HEK293 (cell line): Measurements from ENCODE around the gene NAPSA.
"Not testable (repeated sequence)": the region's sequence is repeated elsewhere in the genome, so short reads cannot be mapped to it uniquely, and the experiment has no call there.

Experiments
- CTCF ChIA-PET: fragments of 350-600 bp; formaldehyde crosslinking; extraction: SDS; loops from one replicate; lab custom pipeline; 2021; ENCODE audit warnings: antibody characterized with exemption; lab: Yijun Ruan, JAX
- POLR2A ChIA-PET: fragments of 300-600 bp; formaldehyde crosslinking; extraction: SDS; loops from one replicate; lab custom pipeline; 2020; ENCODE audit warnings: antibody characterized with exemption, inconsistent platforms; lab: Yijun Ruan, JAX
- H3K27ac ChIP-seq: fragments of 200-500 bp; sonication (Bioruptor generic); 2 replicates; pipeline ENCODE4 v1.5.1; 2014; ENCODE audit warnings: low read depth, low read length, control low read depth, inconsistent platforms; ENCODE audit errors: extremely low read depth
- H3K36me3 ChIP-seq, 2 experiments: fragments of 200-500 bp in 1 of 2; sonication (Bioruptor generic) in 1 of 2; 1 replicate in 1 of 2; 2 replicates in 1 of 2; pipeline ENCODE4 v1.5.1; 2014 to 2017; ENCODE audit warnings: inconsistent platforms in 2 of 2, low read length in 2 of 2; ENCODE audit not compliant: control insufficient read depth in 2 of 2, insufficient read depth in 1 of 2
- H3K4me1 ChIP-seq: fragments of 200-500 bp; sonication (Bioruptor generic); 2 replicates; pipeline ENCODE4 v1.5.1; 2014; ENCODE audit warnings: mild to moderate bottlenecking, low read length, inconsistent platforms; ENCODE audit not compliant: control insufficient read depth, insufficient read depth
- H3K4me3 ChIP-seq: 2 replicates; pipeline ENCODE4 v1.5.1; 2011; ENCODE audit warnings: low read depth, mild to moderate bottlenecking, control low read depth, low read length, moderate library complexity
- H3K9me3 ChIP-seq: fragments of 200-500 bp; sonication (Bioruptor generic); 2 replicates; pipeline ENCODE4 v1.5.1; 2014; ENCODE audit warnings: low read depth, low read length, inconsistent platforms; ENCODE audit not compliant: control insufficient read depth, insufficient read depth
- GLIS2 ChIP-seq: fragments of 450-650 bp; formaldehyde crosslinking; IDR thresholded peaks from 2 replicates; pipeline ENCODE4 v1.5.1; 2016; ENCODE audit warnings: missing biosample characterization, missing genetic modification characterization
- OVOL3 ChIP-seq: fragments of 450-650 bp; formaldehyde crosslinking; IDR thresholded peaks from 2 replicates; pipeline ENCODE4 v1.5.1; 2016; ENCODE audit warnings: missing biosample characterization, missing genetic modification characterization
- SCRT1 ChIP-seq: fragments of 450-650 bp; formaldehyde crosslinking; IDR thresholded peaks from 2 replicates; pipeline ENCODE4 v1.5.1; 2016; ENCODE audit warnings: missing biosample characterization, missing genetic modification characterization, borderline replicate concordance
- ZBTB48 ChIP-seq: fragments of 450-650 bp; formaldehyde crosslinking; IDR thresholded peaks from 2 replicates; pipeline ENCODE4 v1.5.1; 2016; ENCODE audit warnings: missing biosample characterization, missing genetic modification characterization
- ZBTB8A ChIP-seq: fragments of 450-650 bp; formaldehyde crosslinking; IDR thresholded peaks from 2 replicates; pipeline ENCODE4 v1.5.1; 2016; ENCODE audit warnings: missing biosample characterization, missing genetic modification characterization
- ZFP3 ChIP-seq: fragments of 450-650 bp; formaldehyde crosslinking; IDR thresholded peaks from 2 replicates; pipeline ENCODE4 v1.5.1; 2016; ENCODE audit warnings: low read depth, missing biosample characterization, missing genetic modification characterization
- ZIC2 ChIP-seq: fragments of 450-650 bp; formaldehyde crosslinking; IDR thresholded peaks from 2 replicates; pipeline ENCODE4 v1.5.1; 2016; ENCODE audit warnings: missing biosample characterization, missing genetic modification characterization
- ZNF274 ChIP-seq, 2 experiments: fragments of 200-500 bp in 1 of 2; fragments of 450-650 bp in 1 of 2; sonication (Bioruptor generic) in 1 of 2; formaldehyde crosslinking in 1 of 2; IDR thresholded peaks; 2 replicates each; pipeline versions ENCODE4 v1.5.1 to v1.6.1; 2014 to 2016; ENCODE audit warnings: borderline replicate concordance in 1 of 2, inconsistent platforms in 1 of 2, low read length in 1 of 2, missing biosample characterization in 1 of 2, missing genetic modification characterization in 1 of 2
- ZNF324 ChIP-seq: fragments of 450-650 bp; formaldehyde crosslinking; IDR thresholded peaks from 2 replicates; pipeline ENCODE4 v1.5.1; 2016; ENCODE audit warnings: missing biosample characterization, missing genetic modification characterization
- ZNF510 ChIP-seq: fragments of 450-650 bp; formaldehyde crosslinking; IDR thresholded peaks from 2 replicates; pipeline ENCODE4 v1.5.1; 2018; ENCODE audit warnings: mild to moderate bottlenecking, missing genetic modification characterization, missing biosample characterization; ENCODE audit not compliant: insufficient replicate concordance
- ZNF514 ChIP-seq: fragments of 450-650 bp; formaldehyde crosslinking; IDR thresholded peaks from 2 replicates; pipeline ENCODE4 v1.5.1; 2016; ENCODE audit warnings: missing biosample characterization, missing genetic modification characterization
- ZNF544 ChIP-seq: fragments of 450-650 bp; formaldehyde crosslinking; IDR thresholded peaks from 2 replicates; pipeline ENCODE4 v1.5.0; 2017; ENCODE audit warnings: missing biosample characterization, missing genetic modification characterization
- ZNF560 ChIP-seq: fragments of 450-650 bp; formaldehyde crosslinking; IDR thresholded peaks from 2 replicates; pipeline ENCODE4 v1.5.1; 2017; ENCODE audit warnings: missing biosample characterization, missing genetic modification characterization, borderline replicate concordance
- ZNF621 ChIP-seq: fragments of 450-650 bp; formaldehyde crosslinking; IDR thresholded peaks from 2 replicates; pipeline ENCODE4 v1.5.1; 2017; ENCODE audit warnings: missing biosample characterization, missing genetic modification characterization
- ZNF623 ChIP-seq: fragments of 450-650 bp; formaldehyde crosslinking; IDR thresholded peaks from 2 replicates; pipeline ENCODE4 v1.5.1; 2016; ENCODE audit warnings: missing biosample characterization, missing genetic modification characterization
- ZNF626 ChIP-seq: fragments of 450-650 bp; sonication (Bioruptor Pico); formaldehyde crosslinking; IDR thresholded peaks from 2 replicates; pipeline ENCODE4 v1.5.1; 2018; ENCODE audit warnings: missing biosample characterization, missing genetic modification characterization, inconsistent platforms
- TF ChIP-seq, protein P1 (sequence below): fragments of 450-650 bp; formaldehyde crosslinking; conservative IDR thresholded peaks from 2 replicates; pipeline ENCODE4 v1.5.1; 2016; ENCODE audit warnings: low read depth, missing biosample characterization, missing genetic modification characterization
- TF ChIP-seq, protein P2 (sequence below): fragments of 450-650 bp; formaldehyde crosslinking; IDR thresholded peaks from 2 replicates; pipeline ENCODE4 v1.5.1; 2016; ENCODE audit warnings: missing biosample characterization, missing genetic modification characterization, borderline replicate concordance
- TF ChIP-seq, protein P3 (sequence below): fragments of 450-650 bp; formaldehyde crosslinking; IDR thresholded peaks from 2 replicates; pipeline ENCODE4 v1.5.1; 2017; ENCODE audit warnings: missing biosample characterization, missing genetic modification characterization

NAPSA gene

DNA sequence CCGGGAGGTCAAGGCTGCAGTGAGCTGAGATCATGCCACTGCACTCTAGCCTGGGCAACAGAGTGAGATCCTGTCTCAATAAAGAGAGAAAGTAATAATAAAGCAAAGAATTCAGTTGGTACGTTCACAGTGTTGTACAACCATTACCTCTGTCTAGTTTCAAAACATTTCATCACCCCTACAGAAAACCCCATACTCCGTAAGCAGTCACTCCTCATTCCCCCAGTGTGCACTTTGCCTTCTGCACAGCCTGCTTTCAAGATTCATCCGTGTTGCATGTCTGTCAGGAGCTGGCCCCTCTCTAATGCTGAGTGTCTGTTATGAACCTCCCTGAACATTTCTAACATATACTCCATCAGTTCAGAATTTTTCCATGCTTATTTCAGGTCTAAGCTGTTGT is 28.1 kb upstream of the NAPSA start (continued):
- TF ChIP-seq, protein P1, sequence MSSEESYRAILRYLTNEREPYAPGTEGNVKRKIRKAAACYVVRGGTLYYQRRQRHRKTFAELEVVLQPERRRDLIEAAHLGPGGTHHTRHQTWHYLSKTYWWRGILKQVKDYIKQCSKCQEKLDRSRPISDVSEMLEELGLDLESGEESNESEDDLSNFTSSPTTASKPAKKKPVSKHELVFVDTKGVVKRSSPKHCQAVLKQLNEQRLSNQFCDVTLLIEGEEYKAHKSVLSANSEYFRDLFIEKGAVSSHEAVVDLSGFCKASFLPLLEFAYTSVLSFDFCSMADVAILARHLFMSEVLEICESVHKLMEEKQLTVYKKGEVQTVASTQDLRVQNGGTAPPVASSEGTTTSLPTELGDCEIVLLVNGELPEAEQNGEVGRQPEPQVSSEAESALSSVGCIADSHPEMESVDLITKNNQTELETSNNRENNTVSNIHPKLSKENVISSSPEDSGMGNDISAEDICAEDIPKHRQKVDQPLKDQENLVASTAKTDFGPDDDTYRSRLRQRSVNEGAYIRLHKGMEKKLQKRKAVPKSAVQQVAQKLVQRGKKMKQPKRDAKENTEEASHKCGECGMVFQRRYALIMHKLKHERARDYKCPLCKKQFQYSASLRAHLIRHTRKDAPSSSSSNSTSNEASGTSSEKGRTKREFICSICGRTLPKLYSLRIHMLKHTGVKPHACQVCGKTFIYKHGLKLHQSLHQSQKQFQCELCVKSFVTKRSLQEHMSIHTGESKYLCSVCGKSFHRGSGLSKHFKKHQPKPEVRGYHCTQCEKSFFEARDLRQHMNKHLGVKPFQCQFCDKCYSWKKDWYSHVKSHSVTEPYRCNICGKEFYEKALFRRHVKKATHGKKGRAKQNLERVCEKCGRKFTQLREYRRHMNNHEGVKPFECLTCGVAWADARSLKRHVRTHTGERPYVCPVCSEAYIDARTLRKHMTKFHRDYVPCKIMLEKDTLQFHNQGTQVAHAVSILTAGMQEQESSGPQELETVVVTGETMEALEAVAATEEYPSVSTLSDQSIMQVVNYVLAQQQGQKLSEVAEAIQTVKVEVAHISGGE: no peak
- no peak for TF ChIP-seq ZNF560

DNA sequence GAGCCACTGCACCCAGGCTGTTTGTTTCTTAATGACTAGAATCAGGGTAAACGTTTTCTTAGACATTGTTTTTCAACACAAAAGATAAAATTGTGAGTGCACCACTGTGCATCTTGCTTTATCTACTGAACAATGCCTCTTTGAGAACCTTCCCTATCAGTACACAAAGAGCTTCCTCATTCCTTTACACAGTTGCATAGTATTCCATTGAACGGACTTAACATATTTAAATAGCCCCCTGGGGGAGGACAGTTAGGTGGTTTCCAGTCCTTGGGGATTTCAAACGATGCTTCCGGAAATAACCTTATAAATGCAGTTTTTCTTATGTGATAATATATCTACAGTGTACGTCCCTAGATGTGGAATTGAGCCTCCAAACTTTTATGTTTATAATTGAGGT is 27.3 kb upstream of the NAPSA start:
- H3K9me3 ChIP-seq: no peaks in the 10 kb centered on the region
- CTCF ChIA-PET: no interaction called here
- POLR2A ChIA-PET: no interaction called here
- no peaks in the 10 kb centered on the region for H3K4me1 ChIP-seq
- TF ChIP-seq ZNF274 (IDR thresholded peaks at IDR 0.05; ENCODE audit: low read length) (no peak), ZNF274 (tag by site-specific recombination; IDR thresholded peaks at IDR 0.05; ENCODE audit: borderline replicate concordance) (no peak), GLIS2 (tag by site-specific recombination) (no peak), ZNF626 (tag by site-specific recombination) (no peak), ZNF324 (tag by site-specific recombination) (no peak), ZNF510 (tag by site-specific recombination) (no peak), SCRT1 (tag by site-specific recombination) (no peak), ZBTB48 (no peak), ZNF514 (tag by site-specific recombination) (no peak), OVOL3 (no peak), ZNF544 (tag by site-specific recombination) (no peak), ZNF621 (tag by site-specific recombination) (no peak), ZNF623 (tag by site-specific recombination) (no peak), ZFP3 (tag by site-specific recombination) (no peak), ZIC2 (tag by site-specific recombination) (no peak), ZBTB8A (tag by site-specific recombination) (no peak)
- TF ChIP-seq, protein P2, sequence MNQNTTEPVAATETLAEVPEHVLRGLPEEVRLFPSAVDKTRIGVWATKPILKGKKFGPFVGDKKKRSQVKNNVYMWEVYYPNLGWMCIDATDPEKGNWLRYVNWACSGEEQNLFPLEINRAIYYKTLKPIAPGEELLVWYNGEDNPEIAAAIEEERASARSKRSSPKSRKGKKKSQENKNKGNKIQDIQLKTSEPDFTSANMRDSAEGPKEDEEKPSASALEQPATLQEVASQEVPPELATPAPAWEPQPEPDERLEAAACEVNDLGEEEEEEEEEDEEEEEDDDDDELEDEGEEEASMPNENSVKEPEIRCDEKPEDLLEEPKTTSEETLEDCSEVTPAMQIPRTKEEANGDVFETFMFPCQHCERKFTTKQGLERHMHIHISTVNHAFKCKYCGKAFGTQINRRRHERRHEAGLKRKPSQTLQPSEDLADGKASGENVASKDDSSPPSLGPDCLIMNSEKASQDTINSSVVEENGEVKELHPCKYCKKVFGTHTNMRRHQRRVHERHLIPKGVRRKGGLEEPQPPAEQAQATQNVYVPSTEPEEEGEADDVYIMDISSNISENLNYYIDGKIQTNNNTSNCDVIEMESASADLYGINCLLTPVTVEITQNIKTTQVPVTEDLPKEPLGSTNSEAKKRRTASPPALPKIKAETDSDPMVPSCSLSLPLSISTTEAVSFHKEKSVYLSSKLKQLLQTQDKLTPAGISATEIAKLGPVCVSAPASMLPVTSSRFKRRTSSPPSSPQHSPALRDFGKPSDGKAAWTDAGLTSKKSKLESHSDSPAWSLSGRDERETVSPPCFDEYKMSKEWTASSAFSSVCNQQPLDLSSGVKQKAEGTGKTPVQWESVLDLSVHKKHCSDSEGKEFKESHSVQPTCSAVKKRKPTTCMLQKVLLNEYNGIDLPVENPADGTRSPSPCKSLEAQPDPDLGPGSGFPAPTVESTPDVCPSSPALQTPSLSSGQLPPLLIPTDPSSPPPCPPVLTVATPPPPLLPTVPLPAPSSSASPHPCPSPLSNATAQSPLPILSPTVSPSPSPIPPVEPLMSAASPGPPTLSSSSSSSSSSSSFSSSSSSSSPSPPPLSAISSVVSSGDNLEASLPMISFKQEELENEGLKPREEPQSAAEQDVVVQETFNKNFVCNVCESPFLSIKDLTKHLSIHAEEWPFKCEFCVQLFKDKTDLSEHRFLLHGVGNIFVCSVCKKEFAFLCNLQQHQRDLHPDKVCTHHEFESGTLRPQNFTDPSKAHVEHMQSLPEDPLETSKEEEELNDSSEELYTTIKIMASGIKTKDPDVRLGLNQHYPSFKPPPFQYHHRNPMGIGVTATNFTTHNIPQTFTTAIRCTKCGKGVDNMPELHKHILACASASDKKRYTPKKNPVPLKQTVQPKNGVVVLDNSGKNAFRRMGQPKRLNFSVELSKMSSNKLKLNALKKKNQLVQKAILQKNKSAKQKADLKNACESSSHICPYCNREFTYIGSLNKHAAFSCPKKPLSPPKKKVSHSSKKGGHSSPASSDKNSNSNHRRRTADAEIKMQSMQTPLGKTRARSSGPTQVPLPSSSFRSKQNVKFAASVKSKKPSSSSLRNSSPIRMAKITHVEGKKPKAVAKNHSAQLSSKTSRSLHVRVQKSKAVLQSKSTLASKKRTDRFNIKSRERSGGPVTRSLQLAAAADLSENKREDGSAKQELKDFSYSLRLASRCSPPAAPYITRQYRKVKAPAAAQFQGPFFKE (tag by site-specific recombination): no peak
- TF ChIP-seq, protein P3, sequence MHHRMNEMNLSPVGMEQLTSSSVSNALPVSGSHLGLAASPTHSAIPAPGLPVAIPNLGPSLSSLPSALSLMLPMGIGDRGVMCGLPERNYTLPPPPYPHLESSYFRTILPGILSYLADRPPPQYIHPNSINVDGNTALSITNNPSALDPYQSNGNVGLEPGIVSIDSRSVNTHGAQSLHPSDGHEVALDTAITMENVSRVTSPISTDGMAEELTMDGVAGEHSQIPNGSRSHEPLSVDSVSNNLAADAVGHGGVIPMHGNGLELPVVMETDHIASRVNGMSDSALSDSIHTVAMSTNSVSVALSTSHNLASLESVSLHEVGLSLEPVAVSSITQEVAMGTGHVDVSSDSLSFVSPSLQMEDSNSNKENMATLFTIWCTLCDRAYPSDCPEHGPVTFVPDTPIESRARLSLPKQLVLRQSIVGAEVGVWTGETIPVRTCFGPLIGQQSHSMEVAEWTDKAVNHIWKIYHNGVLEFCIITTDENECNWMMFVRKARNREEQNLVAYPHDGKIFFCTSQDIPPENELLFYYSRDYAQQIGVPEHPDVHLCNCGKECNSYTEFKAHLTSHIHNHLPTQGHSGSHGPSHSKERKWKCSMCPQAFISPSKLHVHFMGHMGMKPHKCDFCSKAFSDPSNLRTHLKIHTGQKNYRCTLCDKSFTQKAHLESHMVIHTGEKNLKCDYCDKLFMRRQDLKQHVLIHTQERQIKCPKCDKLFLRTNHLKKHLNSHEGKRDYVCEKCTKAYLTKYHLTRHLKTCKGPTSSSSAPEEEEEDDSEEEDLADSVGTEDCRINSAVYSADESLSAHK: no peak
- TF ChIP-seq, all 188 proteins: peak for 0
- Histone ChIP-seq H3K36me3 (peaks cover 39 to 46% of the 10 kb centered on the region in 2 experiments), H3K27ac (no peak overlapping the region), H3K4me3 (no peak overlapping the region)

DNA sequence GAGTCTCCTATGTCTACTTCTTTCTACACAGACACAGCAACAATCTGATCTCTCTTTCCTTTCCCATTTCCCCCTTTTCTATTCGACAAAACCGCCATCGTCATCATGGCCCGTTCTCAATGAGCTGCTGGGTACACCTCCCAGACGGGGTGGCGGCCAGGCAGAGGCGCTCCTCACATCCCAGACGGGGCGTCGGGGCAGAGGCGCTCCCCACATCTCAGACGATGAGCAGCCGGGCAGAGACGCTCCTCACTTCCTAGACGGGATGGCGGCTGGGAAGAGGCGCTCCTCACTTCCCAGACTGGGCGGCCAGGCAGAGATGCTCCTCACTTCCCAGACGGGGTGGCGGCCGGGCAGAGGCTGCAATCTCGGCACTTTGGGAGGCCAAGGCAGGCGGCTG is 25.5 kb upstream of the NAPSA start:
- CTCF ChIA-PET, H3K27ac ChIP-seq, H3K4me1 ChIP-seq, H3K4me3 ChIP-seq, H3K9me3 ChIP-seq: not testable (repeated sequence)
- POLR2A ChIA-PET: interaction anchor here (0.6 kb wide), 2 partner anchors 202 to 334 kb away, joined by 3 to 4 read pairs; no protein-coding TSS in a partner anchor
- H3K36me3 ChIP-seq: peaks cover 52 to 56% of the 10 kb centered on the region in 2 experiments

DNA sequence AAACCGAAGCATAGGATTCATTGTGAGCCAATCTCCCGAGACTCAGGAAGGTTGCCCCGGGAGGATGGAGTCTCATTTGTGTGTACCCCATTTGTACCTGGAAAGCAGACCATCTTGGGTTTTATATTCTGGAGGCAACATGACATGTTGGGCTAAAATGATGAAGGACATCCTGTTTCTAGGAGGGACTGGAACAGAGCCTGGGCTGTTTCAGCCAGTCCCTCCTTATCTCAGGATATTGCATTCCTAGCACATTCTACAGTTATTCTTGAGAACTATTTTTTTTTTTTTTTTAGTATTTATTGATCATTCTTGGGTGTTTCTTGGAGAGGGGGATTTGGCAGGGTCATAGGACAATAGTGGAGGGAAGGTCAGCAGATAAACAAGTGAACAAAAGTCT is 24.9 kb upstream of the NAPSA start:
- H3K4me1 ChIP-seq, H3K9me3 ChIP-seq, H3K4me3 ChIP-seq, POLR2A ChIA-PET, CTCF ChIA-PET, H3K27ac ChIP-seq: not testable (repeated sequence)
- H3K36me3 ChIP-seq: peaks cover 50 to 59% of the 10 kb centered on the region in 2 experiments
